ENCODE data around the gene CYP4A11.
"Not testable (repeated sequence)": the region's sequence is repeated elsewhere in the genome, so short reads cannot be mapped to it uniquely, and the experiment has no call there.

The CYP4A11 gene

DNA sequence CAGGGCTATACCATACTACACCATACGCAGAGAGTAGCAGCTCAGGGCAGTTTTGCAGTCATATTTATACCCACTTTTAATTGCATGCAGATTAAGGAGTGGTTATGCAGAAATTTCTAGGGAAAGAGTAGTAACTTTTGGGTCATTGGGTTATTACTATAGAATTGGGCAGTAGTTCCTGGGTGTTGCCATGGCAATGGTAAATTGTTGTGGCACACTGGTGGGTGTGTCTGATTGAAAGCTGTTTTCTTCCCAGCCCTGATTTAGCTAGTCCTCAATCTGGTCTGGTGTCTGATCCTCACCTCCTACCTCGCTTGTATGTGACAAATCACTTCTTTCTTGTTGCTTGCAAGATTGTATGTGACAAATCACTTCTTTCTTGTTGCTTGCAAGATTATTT lies 30.5 kb downstream of the CYP4A11 start:
- DNase-seq (ENCODE audit: low read depth, low spot score): no peak

DNA sequence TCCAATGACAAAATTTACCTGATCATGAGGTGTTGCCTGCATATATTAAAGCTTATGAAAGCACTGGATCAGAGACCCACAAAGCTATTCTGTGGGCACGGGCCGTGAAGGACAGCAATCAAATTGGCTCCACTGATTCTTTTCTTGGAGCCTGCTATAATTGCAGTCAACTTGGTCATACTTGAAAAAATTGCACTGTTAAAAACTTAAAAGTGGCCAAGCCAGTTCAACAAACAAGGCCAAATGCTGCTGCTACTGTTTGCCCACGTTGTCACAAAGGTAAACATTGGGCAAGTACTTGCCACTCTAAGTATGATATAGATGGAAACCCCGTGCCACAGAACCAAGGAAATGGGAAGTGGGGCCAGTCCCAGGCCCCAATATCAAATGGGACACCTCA lies 37.8 kb downstream of the CYP4A11 start:
- no peak for DNase-seq (ENCODE audit: low read depth, low spot score)

DNA sequence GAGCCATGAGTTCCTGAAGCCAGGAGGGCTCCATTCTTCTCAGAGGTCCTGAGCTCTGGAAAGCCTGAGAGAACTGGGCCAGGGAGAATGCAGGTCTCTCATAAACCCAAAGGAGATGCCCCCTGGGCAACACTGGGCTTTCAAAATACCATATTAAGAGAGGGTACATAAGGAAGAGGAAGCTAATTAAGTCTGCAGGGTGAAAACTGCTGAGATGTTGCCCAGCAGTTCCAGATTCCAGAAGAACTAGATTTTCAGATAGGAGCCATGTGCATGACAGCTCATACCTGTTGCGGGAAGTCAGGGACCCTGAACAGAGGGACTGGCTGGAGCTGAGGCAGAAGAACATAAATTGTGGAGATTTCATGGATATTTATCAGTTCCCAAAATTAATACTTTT lies 40.9 kb downstream of the CYP4A11 start:
- no peak for DNase-seq (ENCODE audit: low read depth, low spot score)

DNA sequence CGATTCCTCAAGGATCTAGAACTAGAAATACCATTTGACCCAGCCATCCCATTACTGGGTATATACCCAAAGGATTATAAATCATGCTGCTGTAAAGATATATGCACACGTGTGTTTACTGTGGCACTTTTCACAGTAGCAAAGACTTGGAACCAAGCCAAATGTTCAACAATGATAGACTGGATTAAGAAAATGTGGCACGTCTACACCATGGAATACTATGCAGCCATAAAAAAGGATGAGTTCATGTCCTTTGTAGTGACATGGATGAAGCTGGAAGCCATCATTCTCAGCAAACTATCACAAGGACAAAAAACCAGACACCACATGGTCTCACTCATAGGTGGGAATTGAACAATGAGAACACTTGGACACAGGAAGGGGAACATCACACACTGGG lies 59.6 kb downstream of the CYP4A11 start:
- not testable (repeated sequence) for DNase-seq (ENCODE audit: low read depth, low spot score)
